ENCODE results near the gene HHIP. TPM values are rescaled to one million over a fixed set of nuclear protein-coding genes. Genes with fewer than 3 reads are reported as not detected.

Gene HHIP
- total and polyA plus RNA-seq, 5 donors, result 0.03 to 1.2 (median 0.27) TPM; not detected in 1

GRCh38 chr4:144709159-144709558 lies 63.2 kb downstream of the HHIP start:
- H3K4me1 ChIP-seq (ENCODE audit: control insufficient read depth, insufficient read depth, low read length), result peaks cover 2% of the 10 kb centered on the region
- intact Hi-C loops (cut with DNase I), result no loop called here
- H3K27ac ChIP-seq (ENCODE audit: low read length), result no peak overlapping the region
- H3K9me3 ChIP-seq (ENCODE audit: control insufficient read depth, low read length), result no peaks in the 10 kb centered on the region
- H3K4me3 ChIP-seq (ENCODE audit: low read length), result no peak overlapping the region
- WGBS, result 75% methylated on average over 2 of the region's 2 CpGs
- DNase-seq (no peak), ATAC-seq (no peak)
- H3K27me3 ChIP-seq (ENCODE audit: control insufficient read depth, insufficient read depth), result no peaks in the 10 kb centered on the region

GRCh38 chr4:144709793-144710525 lies 64.0 kb downstream of the HHIP start:
- WGBS, result 78% methylated on average over 5 of the region's 5 CpGs
- ATAC-seq (peak in 1 of 2 donors; percentile 51), DNase-seq (no peak)
- Histone ChIP-seq H3K4me3 (ENCODE audit: low read length) (no peak overlapping the region), H3K4me1 (ENCODE audit: control insufficient read depth, insufficient read depth, low read length) (peaks cover 2% of the 10 kb centered on the region), H3K27ac (ENCODE audit: low read length) (no peak overlapping the region), H3K9me3 (ENCODE audit: control insufficient read depth, low read length) (no peaks in the 10 kb centered on the region), H3K27me3 (ENCODE audit: control insufficient read depth, insufficient read depth) (no peaks in the 10 kb centered on the region)
- intact Hi-C loops (cut with DNase I), result no loop called here

GRCh38 chr4:144710526-144710912 lies 64.6 kb downstream of the HHIP start:
- DNase-seq (no peak), ATAC-seq (no peak)
- intact Hi-C loops (cut with DNase I), result no loop called here
- no peaks in the 10 kb centered on the region for H3K9me3 ChIP-seq (ENCODE audit: control insufficient read depth, low read length)
- no peaks in the 10 kb centered on the region for H3K27me3 ChIP-seq (ENCODE audit: control insufficient read depth, insufficient read depth)
- no peak overlapping the region for H3K27ac ChIP-seq (ENCODE audit: low read length)
- peaks cover 2% of the 10 kb centered on the region for H3K4me1 ChIP-seq (ENCODE audit: control insufficient read depth, insufficient read depth, low read length)
- H3K4me3 ChIP-seq (ENCODE audit: low read length), result no peak overlapping the region

GRCh38 chr4:144711700-144712456 lies 65.9 kb downstream of the HHIP start:
- WGBS, result 82% methylated on average over 4 of the region's 4 CpGs
- no peak overlapping the region for H3K27ac ChIP-seq (ENCODE audit: low read length)
- ATAC-seq (no peak), DNase-seq (no peak)
- intact Hi-C loops (cut with DNase I), result no loop called here
- peaks cover 2% of the 10 kb centered on the region for H3K4me1 ChIP-seq (ENCODE audit: control insufficient read depth, insufficient read depth, low read length)
- H3K27me3 ChIP-seq (ENCODE audit: control insufficient read depth, insufficient read depth), result no peaks in the 10 kb centered on the region
- H3K4me3 ChIP-seq (ENCODE audit: low read length), result no peak overlapping the region
- no peaks in the 10 kb centered on the region for H3K9me3 ChIP-seq (ENCODE audit: control insufficient read depth, low read length)

- intact Hi-C loops (cut with DNase I), result no loop called here
- 74% methylated on average over 3 of the region's 3 CpGs for WGBS
- DNase-seq, result no peak
These were observed 66.8 kb downstream of the HHIP start for GRCh38 chr4:144712775-144713174.

GRCh38 chr4:144714166-144714565 lies 68.2 kb downstream of the HHIP start:
- intact Hi-C loops (cut with DNase I), result no loop called here
- Histone ChIP-seq H3K27ac (ENCODE audit: low read length) (no peak overlapping the region), H3K27me3 (ENCODE audit: control insufficient read depth, insufficient read depth) (no peaks in the 10 kb centered on the region), H3K4me1 (ENCODE audit: control insufficient read depth, insufficient read depth, low read length) (peaks cover 2% of the 10 kb centered on the region), H3K4me3 (ENCODE audit: low read length) (no peak overlapping the region), H3K9me3 (ENCODE audit: control insufficient read depth, low read length) (no peaks in the 10 kb centered on the region)
- 95% methylated on average over 3 of the region's 3 CpGs for WGBS
- no peak for ATAC-seq
- no peak for DNase-seq

More at GRCh38 chr4:144712775-144713174, 66.8 kb downstream of the HHIP start:
- Histone ChIP-seq H3K27ac (ENCODE audit: low read length) (no peak overlapping the region), H3K27me3 (ENCODE audit: control insufficient read depth, insufficient read depth) (no peaks in the 10 kb centered on the region), H3K4me3 (ENCODE audit: low read length) (no peak overlapping the region), H3K4me1 (ENCODE audit: control insufficient read depth, insufficient read depth, low read length) (peaks cover 2% of the 10 kb centered on the region), H3K9me3 (ENCODE audit: control insufficient read depth, low read length) (no peaks in the 10 kb centered on the region)
- ATAC-seq, result no peak

GRCh38 chr4:144715230-144715629 lies 69.3 kb downstream of the HHIP start:
- Histone ChIP-seq H3K9me3 (ENCODE audit: control insufficient read depth, low read length) (no peaks in the 10 kb centered on the region), H3K4me1 (ENCODE audit: control insufficient read depth, insufficient read depth, low read length) (no peaks in the 10 kb centered on the region), H3K27me3 (ENCODE audit: control insufficient read depth, insufficient read depth) (no peaks in the 10 kb centered on the region), H3K27ac (ENCODE audit: low read length) (no peak overlapping the region), H3K4me3 (ENCODE audit: low read length) (no peak overlapping the region)
- no peak for ATAC-seq
- WGBS, result 81% methylated on average over 2 of the region's 2 CpGs
- no peak for DNase-seq
- intact Hi-C loops (cut with DNase I), result no loop called here

GRCh38 chr4:144716778-144717177 lies 70.8 kb downstream of the HHIP start:
- intact Hi-C loops (cut with DNase I), result no loop called here
- no peaks in the 10 kb centered on the region for H3K9me3 ChIP-seq (ENCODE audit: control insufficient read depth, low read length)
- 96% methylated on average over 5 of the region's 5 CpGs for WGBS
- no peak overlapping the region for H3K27ac ChIP-seq (ENCODE audit: low read length)
- H3K27me3 ChIP-seq (ENCODE audit: control insufficient read depth, insufficient read depth), result no peaks in the 10 kb centered on the region
- no peak overlapping the region for H3K4me3 ChIP-seq (ENCODE audit: low read length)
- DNase-seq (no peak), ATAC-seq (no peak)
- no peaks in the 10 kb centered on the region for H3K4me1 ChIP-seq (ENCODE audit: control insufficient read depth, insufficient read depth, low read length)

- Histone ChIP-seq H3K27ac (ENCODE audit: low read length) (no peak overlapping the region), H3K4me1 (ENCODE audit: control insufficient read depth, insufficient read depth, low read length) (no peaks in the 10 kb centered on the region), H3K4me3 (ENCODE audit: low read length) (no peak overlapping the region), H3K9me3 (ENCODE audit: control insufficient read depth, low read length) (no peaks in the 10 kb centered on the region), H3K27me3 (ENCODE audit: control insufficient read depth, insufficient read depth) (no peaks in the 10 kb centered on the region)
- no peak for DNase-seq
- no peak for ATAC-seq
- intact Hi-C loops (cut with DNase I), result no loop called here
- WGBS, result 72% methylated on average over 4 of the region's 4 CpGs
These were observed 73.1 kb downstream of the HHIP start for GRCh38 chr4:144718958-144719512.

GRCh38 chr4:144720491-144720890 lies 74.5 kb downstream of the HHIP start:
- Histone ChIP-seq H3K27me3 (ENCODE audit: control insufficient read depth, insufficient read depth) (no peaks in the 10 kb centered on the region), H3K4me1 (ENCODE audit: control insufficient read depth, insufficient read depth, low read length) (no peaks in the 10 kb centered on the region), H3K27ac (ENCODE audit: low read length) (no peak overlapping the region), H3K4me3 (ENCODE audit: low read length) (no peak overlapping the region), H3K9me3 (ENCODE audit: control insufficient read depth, low read length) (no peaks in the 10 kb centered on the region)
- ATAC-seq (no peak), DNase-seq (no peak)
- intact Hi-C loops (cut with DNase I), result no loop called here
- WGBS, result 74% methylated on average over 3 of the region's 3 CpGs

GRCh38 chr4:144721994-144722393 lies 76.0 kb downstream of the HHIP start:
- no peak overlapping the region for H3K4me3 ChIP-seq (ENCODE audit: low read length)
- ATAC-seq, result no peak
- intact Hi-C loops (cut with DNase I), result no loop called here
- no peak overlapping the region for H3K27ac ChIP-seq (ENCODE audit: low read length)
- H3K9me3 ChIP-seq (ENCODE audit: control insufficient read depth, low read length), result no peaks in the 10 kb centered on the region
- H3K27me3 ChIP-seq (ENCODE audit: control insufficient read depth, insufficient read depth), result no peaks in the 10 kb centered on the region
- H3K4me1 ChIP-seq (ENCODE audit: control insufficient read depth, insufficient read depth, low read length), result no peaks in the 10 kb centered on the region
- no peak for DNase-seq
